Heart right ventricle (tissue), 16 donors: ENCODE results near the gene LMNTD1. TPM values are rescaled to one million over a fixed set of nuclear protein-coding genes. Genes with fewer than 3 reads are reported as not detected.

Experiments
- ATAC-seq, 8 donors: fragments of 200-7000 bp; cut with Tn5 transposase; one replicate each; pipeline ENCODE4 v1.9.1; 2020; ENCODE audit warnings: mild to moderate bottlenecking in 8 of 8, moderate library complexity in 8 of 8, moderate number of reproducible peaks in 1 of 8
- DNase-seq, 2 donors: peaks; one replicate each; pipeline ENCODE4 v3.0.0-alpha.2; 2020
- H3K27ac ChIP-seq, 10 donors: fragments of 200-600 bp; sonication (generic) in 2 of 10; one replicate each; pipeline versions ENCODE4 v1.5.0 to v1.8.0; 2020 to 2022; ENCODE audit warnings: mild to moderate bottlenecking in 3 of 10
- H3K27me3 ChIP-seq, 7 donors: fragments of 200-600 bp; one replicate each; pipeline ENCODE4 v1.8.0; 2021 to 2022; ENCODE audit warnings: mild to moderate bottlenecking in 2 of 7
- H3K36me3 ChIP-seq, 9 donors: fragments of 200-600 bp; sonication (generic) in 1 of 9; one replicate each; pipeline versions ENCODE4 v1.5.0 to v1.8.0; 2020 to 2022; ENCODE audit warnings: mild to moderate bottlenecking in 2 of 9
- H3K4me1 ChIP-seq, 9 donors: fragments of 200-600 bp; sonication (generic) in 1 of 9; one replicate each; pipeline versions ENCODE4 v1.5.0 to v1.8.0; 2020 to 2022; ENCODE audit warnings: mild to moderate bottlenecking in 4 of 9
- H3K4me3 ChIP-seq, 10 donors: fragments of 200-600 bp; sonication (generic) in 2 of 10; one replicate each; pipeline versions ENCODE4 v1.5.0 to v1.8.0; 2020 to 2022; ENCODE audit warnings: mild to moderate bottlenecking in 7 of 10, moderate library complexity in 2 of 10
- H3K9me3 ChIP-seq, 11 donors: fragments of 200-600 bp in 10 of 11; sonication (generic) in 2 of 11; one replicate each; pipeline versions ENCODE4 v1.5.0 to v1.8.0; 2013 to 2022; ENCODE audit warnings: mild to moderate bottlenecking in 2 of 11, control low read depth in 1 of 11, moderate library complexity in 1 of 11
- CTCF ChIP-seq, 9 donors: fragments of 200-600 bp; sonication (generic) in 2 of 9; IDR thresholded peaks; one replicate each; pipeline versions ENCODE4 v1.5.0 to v1.8.0; 2021 to 2022; ENCODE audit warnings: antibody characterized with exemption in 9 of 9, mild to moderate bottlenecking in 5 of 9, moderate library complexity in 1 of 9
- WGBS, 2 donors: extraction: QIAGEN DNeasy Blood & Tissue Kit; methylation state at CpG; one replicate each; pipeline ENCODE4 v1.1.7; 2013; ENCODE audit warnings: inconsistent platforms in 1 of 2; 5-methylcytosine and 5-hydroxymethylcytosine counted together
- intact Hi-C, 10 donors: fragments of 100-400 bp; cut with DNase I; formaldehyde crosslinking; loops; one replicate each; pipeline versions ENCODE4 v1.11.1 to v1.14.2; 2022
- polyA plus RNA-seq, 2 donors: library from polyadenylated mRNA; stranded (reverse); fragments of 200-250 nt; gene quantifications; one replicate each; pipeline ENCODE4 v1.2.3, GENCODE V29; 2013
- total RNA-seq, 10 donors: library from RNA; stranded (reverse); fragmentation: NEBNext Ultra II Directional in 3 of 10; extraction: Animal tissue kit (Norgen Biotek cat#: 25700) in 3 of 10; gene quantifications; one replicate each; pipeline versions ENCODE4 v1.2.1 to v1.2.4, GENCODE V29; 2021 to 2023
- donor health status: Arrhythmogenic right ventricular cardiomyopathy.
- donor health status: ischemic (EF 13 %, LVEDD 7.1; RV severe dilation, severe dysfunction).
- donor health status: healthy with polysubstance abuse.
- donor health status: DM: no; HTN: yes; CAD: no.
- donor health status: DM: no; HTN: no; CAD: no.
- donor health status: ischemic (EF 25% LVEDD 6.9; RV normal size, moderate dysfunction).
- donor health status: ischemic (EF 25% LVEDD 5.7; RV mildly dilated, moderate dysfunction).
- donor health status: healthy.
- donor health status: DM: yes; HTN: yes; CAD: no.
- donor health status: Ischemic cardiomyopathy.
- donor health status: ischemic (EF 35%, LVEDD 5.7; RV mildly dilated, moderate dysfunction).
- donor health status: nonischemic (EF 11% LVEDD 7.7; RV severe dilation, severe dysfunction).
- donor health status: DM: yes; HTN: yes; CAD: no.
- donor health status: PGD.
- donor health status: ischemic (EF 29% LVEDD 5.4; RV normal size, mild dysfunction).
- donor health status: nonischemic (EF 23%, LVEDD 6.1; RV moderate dilation, normal function).

Gene LMNTD1
- total and polyA plus RNA-seq, 12 donors = not detected

- ATAC-seq (no peak), DNase-seq (no peak)
- Histone ChIP-seq H3K27me3 (peaks cover 0 to 4% (median 0%) of the 10 kb centered on the region in 7 donors), H3K4me3 (no peak overlapping the region), H3K4me1 (no peaks in the 10 kb centered on the region), H3K9me3 (peaks cover 0 to 15% (median 0%) of the 10 kb centered on the region in 11 donors), H3K36me3 (no peaks in the 10 kb centered on the region), H3K27ac (no peak overlapping the region)
- 87 to 91% methylated on average over 3 of the region's 3 CpGs for WGBS, 2 donors
- intact Hi-C loops = no loop called here
- TF ChIP-seq CTCF (IDR thresholded peaks at IDR 0.05) = no peak
Observed at GRCh38 chr12:25502118-25502517, 51.0 kb downstream of the LMNTD1 start.

GRCh38 chr12:25501549-25501948 is 51.5 kb downstream of the LMNTD1 start:
- WGBS, 2 donors = 38 to 42% methylated on average over 1 of the region's 1 CpG
- intact Hi-C loops = no loop called here

GRCh38 chr12:25500651-25501050 is 52.4 kb downstream of the LMNTD1 start:
- Histone ChIP-seq H3K27me3 (peaks cover 0 to 4% (median 0%) of the 10 kb centered on the region in 7 donors), H3K4me1 (no peaks in the 10 kb centered on the region), H3K27ac (no peak overlapping the region), H3K4me3 (no peak overlapping the region), H3K36me3 (no peaks in the 10 kb centered on the region), H3K9me3 (peaks cover 0 to 15% (median 0%) of the 10 kb centered on the region in 11 donors)
- no peak for TF ChIP-seq CTCF (IDR thresholded peaks at IDR 0.05)
- intact Hi-C loops = no loop called here
- ATAC-seq (no peak), DNase-seq (no peak)
- WGBS, 2 donors = 76 to 77% methylated on average over 6 of the region's 6 CpGs

More at GRCh38 chr12:25501549-25501948, 51.5 kb downstream of the LMNTD1 start:
- Histone ChIP-seq H3K4me3 (no peak overlapping the region), H3K36me3 (no peaks in the 10 kb centered on the region), H3K4me1 (no peaks in the 10 kb centered on the region), H3K9me3 (peaks cover 0 to 15% (median 0%) of the 10 kb centered on the region in 11 donors), H3K27me3 (peaks cover 0 to 4% (median 0%) of the 10 kb centered on the region in 7 donors), H3K27ac (no peak overlapping the region)
- DNase-seq (no peak), ATAC-seq (no peak)
- TF ChIP-seq CTCF (IDR thresholded peaks at IDR 0.05) = no peak

- ATAC-seq (no peak), DNase-seq (peak in 1 of 2 donors; percentile 4)
- Histone ChIP-seq H3K4me3 (no peak overlapping the region), H3K4me1 (no peaks in the 10 kb centered on the region), H3K27ac (no peak overlapping the region), H3K27me3 (peaks cover 0 to 4% (median 0%) of the 10 kb centered on the region in 7 donors), H3K36me3 (no peaks in the 10 kb centered on the region), H3K9me3 (peaks cover 0 to 15% (median 0%) of the 10 kb centered on the region in 11 donors)
- intact Hi-C loops = no loop called here
- no peak for TF ChIP-seq CTCF (IDR thresholded peaks at IDR 0.05)
- 61 to 72% methylated on average over 7 of the region's 7 CpGs for WGBS, 2 donors
Observed at GRCh38 chr12:25497021-25497420, 56.1 kb downstream of the LMNTD1 start.
